ENCODE data around the gene OPN1LW.
A peak's percentile ranks its signal among the peaks of the same experiment; 100 is the strongest.

Gene OPN1LW

GRCh38 chrX:154132366-154132765, 11.7 kb upstream of the OPN1LW start:
- Histone ChIP-seq H3K36me3 (replicated peaks; ENCODE audit: insufficient read depth, low read length) (no peaks in the 10 kb centered on the region), H4K20me1 (ENCODE audit: insufficient read depth, low read length) (no peaks in the 10 kb centered on the region), H3K9me2 (replicated peaks; ENCODE audit: insufficient read depth, low read length) (no peaks in the 10 kb centered on the region), H3K4me3 (ENCODE audit: low read length) (no peak overlapping the region), H3K9me3 (replicated peaks; ENCODE audit: insufficient read depth, low read length) (no peaks in the 10 kb centered on the region), H3K9ac (ENCODE audit: low read length) (no peak overlapping the region), H3K4me2 (ENCODE audit: low read depth, low read length) (no peak overlapping the region), H2AFZ (ENCODE audit: low read length) (no peak overlapping the region), H3K27ac (ENCODE audit: low read length) (no peak overlapping the region), H3K4me1 (ENCODE audit: low read length) (no peaks in the 10 kb centered on the region), H3K79me2 (ENCODE audit: low read length) (no peaks in the 10 kb centered on the region), H3K27me3 (replicated peaks; ENCODE audit: insufficient read depth, low read length) (0 out of 2 replicates have a peak, but pooled peaks cover 6% of the 10 kb centered on the region), H3F3A (ENCODE audit: insufficient read depth, low read length) (no peaks in the 10 kb centered on the region)
- no peak for DNase-seq
- TF ChIP-seq EZH2phosphoT487 (IDR thresholded peaks at IDR 0.05; ENCODE audit: low read length) (no peak), EZH2 (optimal IDR thresholded peaks at IDR 0.05; ENCODE audit: low read depth, low read length) (no peak), CTCF (IDR thresholded peaks at IDR 0.05; ENCODE audit: low read length) (no peak)

- H3K4me3 ChIP-seq (ENCODE audit: low read length): 0 out of 2 replicates have a peak overlapping the region, but pooled peaks have one; percentile 47
- no peaks in the 10 kb centered on the region for H3K36me3 ChIP-seq (replicated peaks; ENCODE audit: insufficient read depth, low read length)
- DNase-seq: no peak
- no peaks in the 10 kb centered on the region for H4K20me1 ChIP-seq (ENCODE audit: insufficient read depth, low read length)
- no peaks in the 10 kb centered on the region for H3K9me2 ChIP-seq (replicated peaks; ENCODE audit: insufficient read depth, low read length)
- H3K27ac ChIP-seq (ENCODE audit: low read length): no peak overlapping the region
- no peak overlapping the region for H2AFZ ChIP-seq (ENCODE audit: low read length)
- no peaks in the 10 kb centered on the region for H3F3A ChIP-seq (ENCODE audit: insufficient read depth, low read length)
- H3K4me1 ChIP-seq (ENCODE audit: low read length): no peaks in the 10 kb centered on the region
- no peaks in the 10 kb centered on the region for H3K79me2 ChIP-seq (ENCODE audit: low read length)
- H3K9me3 ChIP-seq (replicated peaks; ENCODE audit: insufficient read depth, low read length): no peaks in the 10 kb centered on the region
- H3K9ac ChIP-seq (ENCODE audit: low read length): no peak overlapping the region
- H3K27me3 ChIP-seq (replicated peaks; ENCODE audit: insufficient read depth, low read length): 0 out of 2 replicates have a peak, but pooled peaks cover 6% of the 10 kb centered on the region
- H3K4me2 ChIP-seq (ENCODE audit: low read depth, low read length): no peak overlapping the region
- no peak for TF ChIP-seq EZH2phosphoT487 (IDR thresholded peaks at IDR 0.05; ENCODE audit: low read length)
- TF ChIP-seq EZH2 (optimal IDR thresholded peaks at IDR 0.05; ENCODE audit: low read depth, low read length): no peak
- TF ChIP-seq CTCF (IDR thresholded peaks at IDR 0.05; ENCODE audit: low read length): no peak
Measured at GRCh38 chrX:154135458-154136229, 8.4 kb upstream of the OPN1LW start.

- Histone ChIP-seq H3K4me3 (ENCODE audit: low read length) (peak overlapping the region; percentile 47), H3K9me2 (replicated peaks; ENCODE audit: insufficient read depth, low read length) (no peaks in the 10 kb centered on the region), H2AFZ (ENCODE audit: low read length) (peak overlapping the region; percentile 56), H3F3A (ENCODE audit: insufficient read depth, low read length) (no peaks in the 10 kb centered on the region), H3K4me2 (ENCODE audit: low read depth, low read length) (peak overlapping the region; percentile 57), H3K9ac (ENCODE audit: low read length) (no peak overlapping the region; the same call in 1 of the 2 replicates), H3K27ac (ENCODE audit: low read length) (no peak overlapping the region), H3K4me1 (ENCODE audit: low read length) (no peaks in the 10 kb centered on the region), H4K20me1 (ENCODE audit: insufficient read depth, low read length) (no peaks in the 10 kb centered on the region), H3K36me3 (replicated peaks; ENCODE audit: insufficient read depth, low read length) (no peaks in the 10 kb centered on the region), H3K9me3 (replicated peaks; ENCODE audit: insufficient read depth, low read length) (no peaks in the 10 kb centered on the region), H3K79me2 (ENCODE audit: low read length) (no peaks in the 10 kb centered on the region), H3K27me3 (replicated peaks; ENCODE audit: insufficient read depth, low read length) (0 out of 2 replicates have a peak, but pooled peaks cover 6% of the 10 kb centered on the region)
- peak; percentile 58 for DNase-seq
- no peak for TF ChIP-seq EZH2 (optimal IDR thresholded peaks at IDR 0.05; ENCODE audit: low read depth, low read length)
- TF ChIP-seq CTCF (IDR thresholded peaks at IDR 0.05; ENCODE audit: low read length): peak; percentile 64
Measured at GRCh38 chrX:154136627-154137161, 7.3 kb upstream of the OPN1LW start.
